Panc1 (cell line): ENCODE measurements around the gene PHC3. TPM values are rescaled to one million over a fixed set of nuclear protein-coding genes. Genes with fewer than 3 reads are reported as not detected.

Experiments
- ATAC-seq: fragments of 200-7000 bp; cut with Tn5 transposase; 2 replicates; pipeline ENCODE4 v1.9.1; 2020; ENCODE audit warnings: mild to moderate bottlenecking, moderate library complexity
- BruUV-seq: library from RNA; stranded (reverse); fragments of 400-500 nt; replicated peaks from 2 replicates; lab custom pipeline; 2021; lab: Mats Ljungman, UMichigan
- CTCF ChIA-PET: fragments of 300-600 bp; sonication (Branson Sonifier 250); formaldehyde crosslinking; loops from one replicate; lab custom pipeline; 2022; ENCODE audit warnings: antibody characterized with exemption; lab: Charles Lee
- POLR2A ChIA-PET: fragments of 300-600 bp; sonication (Branson Sonifier 250); formaldehyde crosslinking; loops from one replicate; lab custom pipeline; 2022; ENCODE audit warnings: antibody characterized with exemption; lab: Charles Lee
- DNase-seq: peaks from one replicate; pipeline ENCODE4 v3.0.0-alpha.2; 2010; ENCODE audit warnings: low read depth, low spot score
- H3K27ac ChIP-seq: 2 replicates; pipeline ENCODE4 v1.5.1; 2011; ENCODE audit warnings: mild to moderate bottlenecking, low read length, inconsistent platforms
- H3K27me3 ChIP-seq: fragments of 200-500 bp; sonication (Bioruptor generic); 2 replicates; pipeline ENCODE4 v1.6.0; 2014; ENCODE audit warnings: low read length, inconsistent platforms; ENCODE audit not compliant: control insufficient read depth, insufficient read depth
- H3K36me3 ChIP-seq: fragments of 200-500 bp; sonication (Bioruptor generic); 2 replicates; pipeline ENCODE4 v1.5.1; 2014; ENCODE audit warnings: inconsistent platforms, mild to moderate bottlenecking, low read length, moderate library complexity; ENCODE audit not compliant: control insufficient read depth, insufficient read depth
- H3K4me1 ChIP-seq: 2 replicates; pipeline ENCODE4 v1.5.1; 2011; ENCODE audit warnings: inconsistent platforms, mild to moderate bottlenecking, low read length, moderate library complexity; ENCODE audit not compliant: control insufficient read depth, insufficient read depth
- H3K4me3 ChIP-seq, 2 experiments: 2 replicates each; pipeline ENCODE4 v1.5.1; 2011 to 2012; ENCODE audit warnings: low read depth in 2 of 2, low read length in 2 of 2, mild to moderate bottlenecking in 2 of 2, inconsistent platforms in 1 of 2, moderate library complexity in 1 of 2
- H3K9me3 ChIP-seq: fragments of 200-500 bp; sonication (Bioruptor generic); 2 replicates; pipeline ENCODE4 v1.5.1; 2014; ENCODE audit warnings: low read depth, mild to moderate bottlenecking, inconsistent platforms, low read length, moderate library complexity; ENCODE audit not compliant: control insufficient read depth, insufficient read depth
- CTCF ChIP-seq: fragments of 450-650 bp; IDR thresholded peaks from 2 replicates; pipeline ENCODE4 v1.5.1; 2017; ENCODE audit warnings: mild to moderate bottlenecking
- POLR2AphosphoS5 ChIP-seq: IDR thresholded peaks from 2 replicates; pipeline ENCODE4 v1.6.1; 2012; ENCODE audit warnings: mild to moderate bottlenecking, low read depth, low read length, moderate library complexity
- REST ChIP-seq, 2 experiments: IDR thresholded peaks; 2 replicates each; pipeline ENCODE4 v1.6.1; 2011 to 2012; ENCODE audit warnings: low read depth in 2 of 2, control low read depth in 1 of 2, low read length in 1 of 2, mild to moderate bottlenecking in 1 of 2, moderate library complexity in 1 of 2; ENCODE audit not compliant: insufficient read depth in 1 of 2
- SIN3A ChIP-seq: IDR thresholded peaks from 2 replicates; pipeline ENCODE4 v1.6.1; 2012; ENCODE audit warnings: low read depth, mild to moderate bottlenecking, low read length, moderate library complexity, borderline replicate concordance; ENCODE audit not compliant: insufficient read depth
- TCF7L2 ChIP-seq: IDR thresholded peaks from 2 replicates; pipeline ENCODE4 v1.6.1; 2011; ENCODE audit warnings: mild to moderate bottlenecking, low read depth, low read length, inconsistent platforms
- in situ Hi-C: cut with HindIII; loops from 2 replicates; pipeline ENCODE4 v1.10.0; 2016; ENCODE audit warnings: low sequenced_read_pairs, low pct_unique_long_range_greater_than_20kb
- intact Hi-C: fragments of 100-400 bp; cut with micrococcal nuclease; formaldehyde crosslinking; loops from one replicate; pipeline ENCODE4 v1.10.0; 2022; ENCODE audit not compliant: unreplicated experiment
- total RNA-seq: library from RNA; stranded (reverse); gene quantifications from one replicate; pipeline ENCODE4 v1.2.1, GENCODE V29; 2021; ENCODE audit not compliant: unreplicated experiment

PHC3 gene
- total RNA-seq, 1 experiment from 2014 or later: 53.8 TPM

- ChIA-PET CTCF (no interaction called here), POLR2A (no interaction called here)
- peaks cover 3% of the 10 kb centered on the region; the same call in 1 of the 2 replicates for H3K4me1 ChIP-seq
- DNase-seq (no peak), ATAC-seq (no peak)
- BruUV-seq: no TSS peak
- in situ Hi-C loops (no loop called here), intact Hi-C loops (no loop called here)
- H3K27ac ChIP-seq: no peak overlapping the region
- TF ChIP-seq SIN3A (no peak), REST (IDR thresholded peaks at IDR 0.05; ENCODE audit: insufficient read depth in 1 of 2, low read depth in 2 of 2, low read length in 1 of 2) (no peak), TCF7L2 (no peak), POLR2AphosphoS5 (no peak), CTCF (no peak)
- H3K27me3 ChIP-seq: no peaks in the 10 kb centered on the region
- H3K9me3 ChIP-seq: no peaks in the 10 kb centered on the region
- no peak overlapping the region for H3K4me3 ChIP-seq
- H3K36me3 ChIP-seq: peaks cover 2% of the 10 kb centered on the region; the same call in 1 of the 2 replicates
Measured at GRCh38 chr3:170159459-170159858, 22.1 kb downstream of the PHC3 start.

- POLR2A ChIA-PET: interaction anchor here (0.6 kb wide), 1 partner anchor 38 kb away, joined by 3 read pairs; no protein-coding TSS in a partner anchor
- Histone ChIP-seq H3K27ac (no peak overlapping the region), H3K9me3 (no peaks in the 10 kb centered on the region), H3K4me1 (no peaks in the 10 kb centered on the region; the same call in 1 of the 2 replicates), H3K4me3 (no peak overlapping the region), H3K36me3 (no peaks in the 10 kb centered on the region), H3K27me3 (no peaks in the 10 kb centered on the region)
- in situ Hi-C loops: no loop called here
- intact Hi-C loops: no loop called here
- BruUV-seq: no TSS peak
- TF ChIP-seq REST (IDR thresholded peaks at IDR 0.05; ENCODE audit: insufficient read depth in 1 of 2, low read depth in 2 of 2, low read length in 1 of 2): no peak
- no peak for TF ChIP-seq TCF7L2
- TF ChIP-seq POLR2AphosphoS5: no peak
- no peak for TF ChIP-seq CTCF
- no peak for TF ChIP-seq SIN3A
- no peak for ATAC-seq
- CTCF ChIA-PET: no interaction called here
- DNase-seq: no peak
Measured at GRCh38 chr3:170155604-170156003, 25.9 kb downstream of the PHC3 start.
